GM18505 (cell line): ENCODE results near the gene ADSS2.
"Not testable (repeated sequence)": the region's sequence is repeated elsewhere in the genome, so short reads cannot be mapped to it uniquely, and the experiment has no call there.

Experiments
- ATAC-seq: cut with Tn5 transposase; IDR thresholded peaks from one replicate; pipeline ENCODE4 v1.9.1; 2021; ENCODE audit not compliant: unreplicated experiment
- POLR2A ChIP-seq: IDR thresholded peaks from 4 replicates; pipeline ENCODE4 v1.6.1; 2011; ENCODE audit warnings: borderline replicate concordance; ENCODE audit not compliant: insufficient read depth, insufficient read length; ENCODE audit errors: extremely low read depth

The ADSS2 gene

GRCh38 chr1:244381878-244382565 is 69.7 kb downstream of the ADSS2 start:
- no peak for TF ChIP-seq POLR2A
- no peak for ATAC-seq

GRCh38 chr1:244376126-244376525 is 75.6 kb downstream of the ADSS2 start:
- TF ChIP-seq POLR2A, result no peak
- ATAC-seq, result no peak

- no peak for ATAC-seq
- no peak for TF ChIP-seq POLR2A
Measured at GRCh38 chr1:244375051-244375450, 76.7 kb downstream of the ADSS2 start.

- not testable (repeated sequence) for ATAC-seq
Measured at GRCh38 chr1:244374484-244374883, 77.2 kb downstream of the ADSS2 start.

DNA sequence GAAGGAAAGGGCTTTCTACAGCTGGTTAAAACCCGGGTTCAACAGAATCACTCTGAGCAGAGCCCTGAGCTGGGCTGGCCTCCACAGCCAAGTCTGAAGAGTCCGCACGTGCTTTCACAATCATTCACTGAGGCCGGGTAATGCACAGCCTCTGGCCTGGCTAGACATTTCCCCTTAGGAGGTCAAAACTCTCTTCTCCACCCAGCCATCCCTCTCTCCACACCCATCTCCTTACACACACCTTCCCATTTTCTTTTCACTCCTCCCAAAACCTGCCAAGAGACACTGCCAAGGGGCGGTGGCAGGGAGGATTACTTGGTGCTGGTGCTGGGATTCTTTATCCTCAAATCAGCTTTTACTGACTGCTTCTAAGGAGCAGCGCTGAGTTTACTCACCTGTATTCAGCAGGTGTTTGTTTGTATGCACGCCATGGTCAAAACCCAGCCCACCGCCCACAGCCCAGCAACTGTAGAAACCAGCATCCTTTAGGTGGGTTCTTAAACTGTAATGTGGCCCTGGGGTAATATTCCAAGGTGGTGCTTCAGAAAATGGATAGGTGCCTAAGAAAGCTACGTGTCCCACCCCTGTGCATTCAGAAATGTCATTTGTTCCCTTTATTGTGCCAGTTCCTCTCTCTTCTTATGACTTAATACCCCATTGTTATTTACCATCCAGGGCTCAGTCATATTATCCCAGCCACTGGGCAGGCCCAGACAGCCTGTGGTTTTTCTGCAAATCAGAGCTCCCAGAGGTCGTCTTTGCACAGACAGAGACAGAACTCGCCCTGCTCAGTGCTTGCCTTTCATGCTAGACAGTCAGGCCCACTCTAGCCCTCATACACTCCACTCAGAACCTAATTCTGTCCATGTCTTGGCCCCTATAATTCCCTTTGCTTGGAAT is 80.2 kb downstream of the ADSS2 start:
- no peak for TF ChIP-seq POLR2A
- ATAC-seq, result no peak

DNA sequence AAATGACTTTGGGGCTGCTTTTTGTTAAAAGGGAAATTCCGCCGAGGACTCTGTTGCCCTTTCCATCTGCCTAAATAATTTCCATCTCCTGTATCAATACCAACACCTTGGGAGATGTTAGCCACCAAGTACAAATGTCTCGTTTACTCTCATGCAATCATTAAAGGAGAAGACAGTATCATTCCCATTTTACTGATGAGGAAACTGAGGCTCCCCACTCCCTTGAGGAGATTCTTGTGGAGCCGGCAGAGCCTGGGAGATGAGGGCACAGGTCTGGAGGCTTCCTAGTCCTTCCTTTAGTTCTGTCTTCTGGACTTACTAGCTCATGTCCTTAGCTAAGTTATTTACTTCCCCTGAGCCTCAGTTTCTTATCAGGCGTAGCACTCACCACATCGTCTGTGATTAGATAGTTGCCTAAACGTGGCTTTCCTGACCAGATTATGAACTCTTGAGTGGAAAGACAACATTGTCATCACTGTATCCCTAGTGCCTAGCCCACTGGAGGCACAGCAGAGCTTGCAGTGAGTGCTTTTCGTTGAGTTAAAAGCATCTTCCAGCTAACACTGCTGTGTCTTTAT is 81.6 kb downstream of the ADSS2 start:
- no peak for TF ChIP-seq POLR2A
- ATAC-seq, result no peak

GRCh38 chr1:244369256-244370057 is 82.3 kb downstream of the ADSS2 start:
- ATAC-seq, result no peak
- TF ChIP-seq POLR2A, result no peak

DNA sequence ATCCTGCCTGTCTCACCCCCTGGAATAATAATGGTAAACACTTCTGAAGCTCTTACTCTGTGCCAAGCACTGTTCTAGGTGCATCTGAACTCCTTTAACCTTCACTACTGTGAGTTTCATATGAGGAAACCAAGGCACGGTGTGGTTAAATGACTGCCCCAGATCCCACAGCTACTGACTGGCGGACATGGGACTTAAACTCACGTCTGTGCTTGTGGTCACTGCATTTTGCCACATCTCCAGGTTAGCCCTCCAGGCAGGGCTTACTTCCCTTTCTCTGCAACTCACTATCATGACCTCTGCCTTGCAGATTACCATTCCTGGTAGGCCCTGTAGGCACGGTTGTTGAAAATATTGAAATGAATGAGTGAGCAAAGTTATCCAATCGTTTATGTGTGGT is 83.4 kb downstream of the ADSS2 start:
- ATAC-seq, result no peak
- no peak for TF ChIP-seq POLR2A

GRCh38 chr1:244367399-244368114 is 84.2 kb downstream of the ADSS2 start:
- ATAC-seq, result no peak

DNA sequence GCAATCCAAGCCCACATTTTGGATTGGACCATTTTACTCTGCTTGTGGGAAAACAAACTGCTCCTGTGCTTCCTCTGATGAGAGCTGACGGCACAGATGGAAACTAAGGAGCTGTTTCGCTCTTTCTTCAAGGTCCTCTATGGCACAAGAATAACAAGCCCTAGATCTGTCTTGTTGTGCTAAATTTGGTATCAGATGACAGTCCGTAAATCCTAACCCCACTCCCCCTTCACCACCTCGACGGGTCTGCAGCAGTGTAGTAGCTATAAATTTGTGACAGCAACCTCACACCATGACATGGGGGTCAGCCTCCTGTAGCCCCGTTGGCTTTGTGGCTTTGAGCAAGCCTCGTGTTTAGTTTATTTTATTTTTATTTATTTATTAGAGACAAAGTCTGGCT is 85.9 kb downstream of the ADSS2 start:
- ATAC-seq, result no peak
- TF ChIP-seq POLR2A, result no peak

More at GRCh38 chr1:244367399-244368114, 84.2 kb downstream of the ADSS2 start:
- no peak for TF ChIP-seq POLR2A

GRCh38 chr1:244365262-244365661 is 86.4 kb downstream of the ADSS2 start:
- not testable (repeated sequence) for ATAC-seq

GRCh38 chr1:244362476-244362875 is 89.2 kb downstream of the ADSS2 start:
- no peak for TF ChIP-seq POLR2A
- ATAC-seq, result no peak
